GM23338 (cell line): ENCODE results near the gene FBLIM1. TPM values are rescaled to one million over a fixed set of nuclear protein-coding genes. Genes with fewer than 3 reads are reported as not detected.

Experiments
- ATAC-seq: fragments of 200-7000 bp; cut with Tn5 transposase; 3 replicates; pipeline ENCODE4 v1.9.1; 2020
- DNase-seq: peaks from one replicate; pipeline ENCODE4 v3.0.0-alpha.2; 2015; ENCODE audit warnings: low spot score
- H2AFZ ChIP-seq: fragments of 200-600 bp; sonication (generic); 2 replicates; pipeline ENCODE4 v1.8.0; 2016; ENCODE audit warnings: antibody characterized with exemption, mild to moderate bottlenecking, moderate library complexity
- H3F3A ChIP-seq: fragments of 200-600 bp; sonication (generic); replicated peaks from 2 replicates; pipeline ENCODE4 v1.8.0; 2017; ENCODE audit warnings: antibody characterized with exemption, mixed run types, low read depth
- H3K27ac ChIP-seq: fragments of 200-600 bp; sonication (generic); 2 replicates; pipeline ENCODE4 v1.6.1; 2016; ENCODE audit warnings: low read depth
- H3K27me3 ChIP-seq: fragments of 200-600 bp; sonication (generic); 2 replicates; pipeline ENCODE4 v1.8.0; 2016; ENCODE audit warnings: mild to moderate bottlenecking, mixed run types, moderate library complexity; ENCODE audit not compliant: insufficient read depth
- H3K36me3 ChIP-seq: fragments of 200-600 bp; sonication (generic); 2 replicates; pipeline ENCODE4 v1.8.0; 2016; ENCODE audit warnings: mild to moderate bottlenecking; ENCODE audit not compliant: insufficient read depth
- H3K4me1 ChIP-seq: fragments of 200-600 bp; sonication (generic); 2 replicates; pipeline ENCODE4 v1.8.0; 2016; ENCODE audit warnings: mild to moderate bottlenecking, moderate library complexity; ENCODE audit not compliant: insufficient read depth
- H3K4me2 ChIP-seq: fragments of 200-600 bp; sonication (generic); 2 replicates; pipeline ENCODE4 v1.7.1; 2017; ENCODE audit warnings: mixed run types
- H3K4me3 ChIP-seq: fragments of 200-600 bp; sonication (generic); 2 replicates; pipeline ENCODE4 v1.6.1; 2016; ENCODE audit warnings: mixed run types
- H3K79me2 ChIP-seq: fragments of 200-600 bp; sonication (generic); replicated peaks from 2 replicates; pipeline ENCODE4 v1.8.0; 2017; ENCODE audit warnings: mild to moderate bottlenecking; ENCODE audit not compliant: insufficient read depth
- H3K9me2 ChIP-seq: fragments of 200-600 bp; sonication (generic); 2 replicates; pipeline ENCODE4 v1.8.0; 2017; ENCODE audit not compliant: insufficient read depth
- H4K20me1 ChIP-seq: fragments of 200-600 bp; sonication (generic); replicated peaks from 2 replicates; pipeline ENCODE4 v1.8.0; 2017; ENCODE audit warnings: mild to moderate bottlenecking; ENCODE audit not compliant: insufficient read depth
- H3K27ac Mint-ChIP-seq: 2 replicates; pipeline ENCODE4 v1.8.0; 2020; ENCODE audit warnings: inconsistent platforms, mild to moderate bottlenecking, moderate library complexity, mixed read lengths
- H3K27me3 Mint-ChIP-seq: 3 replicates; pipeline ENCODE4 v1.8.0; 2022; ENCODE audit warnings: low read depth, mild to moderate bottlenecking, moderate library complexity, mixed read lengths, inconsistent platforms; ENCODE audit not compliant: insufficient read depth, poor library complexity
- H3K36me3 Mint-ChIP-seq: 3 replicates; pipeline ENCODE4 v1.8.0; 2021; ENCODE audit warnings: low read depth, mild to moderate bottlenecking, inconsistent platforms, moderate library complexity, mixed read lengths
- H3K4me1 Mint-ChIP-seq: 3 replicates; pipeline ENCODE4 v1.8.0; 2020; ENCODE audit warnings: mild to moderate bottlenecking, inconsistent platforms, mixed read lengths
- H3K4me3 Mint-ChIP-seq: 3 replicates; pipeline ENCODE4 v1.8.0; 2021; ENCODE audit warnings: moderate library complexity, mild to moderate bottlenecking, inconsistent platforms, mixed read lengths
- H3K9me3 Mint-ChIP-seq: 3 replicates; pipeline ENCODE4 v1.8.0; 2020; ENCODE audit warnings: moderate library complexity, mild to moderate bottlenecking, inconsistent platforms, mixed read lengths
- CREB1 ChIP-seq: fragments of 250-450 bp; sonication (Bioruptor Pico); IDR thresholded peaks from 2 replicates; pipeline ENCODE4 v1.5.0; 2020; ENCODE audit warnings: low read depth, mild to moderate bottlenecking, moderate library complexity
- EZH2 ChIP-seq: fragments of 200-600 bp; sonication (generic); IDR thresholded peaks from one replicate; pipeline ENCODE4 v1.8.0; 2017; ENCODE audit warnings: antibody characterized with exemption, mild to moderate bottlenecking, low read depth; ENCODE audit not compliant: unreplicated experiment
- EZH2phosphoT487 ChIP-seq: fragments of 200-600 bp; sonication (generic); IDR thresholded peaks from one replicate; pipeline ENCODE4 v1.8.1; 2018; ENCODE audit warnings: antibody characterized with exemption; ENCODE audit not compliant: unreplicated experiment
- JUNB ChIP-seq: IDR thresholded peaks from one replicate; pipeline ENCODE4 v1.6.1; 2016; ENCODE audit warnings: antibody characterized with exemption; ENCODE audit not compliant: unreplicated experiment
- NANOG ChIP-seq: IDR thresholded peaks from 2 replicates; pipeline ENCODE4 v1.6.1; 2016; ENCODE audit warnings: antibody characterized with exemption, borderline replicate concordance
- POLR2AphosphoS5 ChIP-seq: IDR thresholded peaks from 2 replicates; pipeline ENCODE4 v1.6.1; 2016; ENCODE audit warnings: antibody characterized with exemption, low read depth
- STAT1 ChIP-seq: IDR thresholded peaks from one replicate; pipeline ENCODE4 v1.6.1; 2016; ENCODE audit warnings: antibody characterized with exemption; ENCODE audit not compliant: unreplicated experiment
- ZNF114 ChIP-seq: fragments of 250-450 bp; sonication (Bioruptor Pico); IDR thresholded peaks from 2 replicates; pipeline ENCODE4 v1.5.0; 2020; ENCODE audit warnings: mild to moderate bottlenecking, moderate library complexity
- ZNF331 ChIP-seq: fragments of 250-450 bp; sonication (Bioruptor Pico); IDR thresholded peaks from 2 replicates; pipeline ENCODE4 v1.5.0; 2020; ENCODE audit warnings: low read depth, mild to moderate bottlenecking, moderate library complexity
- polyA plus RNA-seq: library from polyadenylated mRNA; unstranded; fragments of >200 nt; fragmentation: Nextera tagmentation; extraction: Ambion mirVana; gene quantifications from 2 replicates; pipeline ENCODE4 v1.2.1, GENCODE V29; 2016
- total RNA-seq: library from RNA; depleted of rRNA; stranded (reverse); fragments of >200 nt; shearing (Covaris generic); gene quantifications from 2 replicates; pipeline ENCODE4 v1.2.3, GENCODE V29; 2014
- TF ChIP-seq, protein P1 (sequence below), 2 experiments: fragments of 200-600 bp in 1 of 2; sonication (generic) in 1 of 2; conservative IDR thresholded peaks; 2 replicates each; pipeline versions ENCODE4 v1.5.1 to v1.6.1; 2016 to 2017; ENCODE audit warnings: antibody characterized with exemption in 2 of 2, low read depth in 2 of 2, mild to moderate bottlenecking in 2 of 2, moderate library complexity in 1 of 2
- TF ChIP-seq, protein P2 (sequence below): IDR thresholded peaks from one replicate; pipeline ENCODE4 v1.6.1; 2018; ENCODE audit warnings: antibody characterized with exemption; ENCODE audit not compliant: unreplicated experiment
- TF ChIP-seq, protein P3 (sequence below): IDR thresholded peaks from 2 replicates; pipeline ENCODE4 v1.6.1; 2016; ENCODE audit warnings: antibody characterized with exemption
- TF ChIP-seq, protein P4 (sequence below): fragments of 250-450 bp; sonication (Bioruptor Pico); IDR thresholded peaks from 2 replicates; pipeline ENCODE4 v1.5.0; 2020; ENCODE audit warnings: mild to moderate bottlenecking, moderate library complexity

The FBLIM1 gene
- total and polyA plus RNA-seq, 2 experiments from 2014 or later: 41.7 to 81.7 TPM

DNA sequence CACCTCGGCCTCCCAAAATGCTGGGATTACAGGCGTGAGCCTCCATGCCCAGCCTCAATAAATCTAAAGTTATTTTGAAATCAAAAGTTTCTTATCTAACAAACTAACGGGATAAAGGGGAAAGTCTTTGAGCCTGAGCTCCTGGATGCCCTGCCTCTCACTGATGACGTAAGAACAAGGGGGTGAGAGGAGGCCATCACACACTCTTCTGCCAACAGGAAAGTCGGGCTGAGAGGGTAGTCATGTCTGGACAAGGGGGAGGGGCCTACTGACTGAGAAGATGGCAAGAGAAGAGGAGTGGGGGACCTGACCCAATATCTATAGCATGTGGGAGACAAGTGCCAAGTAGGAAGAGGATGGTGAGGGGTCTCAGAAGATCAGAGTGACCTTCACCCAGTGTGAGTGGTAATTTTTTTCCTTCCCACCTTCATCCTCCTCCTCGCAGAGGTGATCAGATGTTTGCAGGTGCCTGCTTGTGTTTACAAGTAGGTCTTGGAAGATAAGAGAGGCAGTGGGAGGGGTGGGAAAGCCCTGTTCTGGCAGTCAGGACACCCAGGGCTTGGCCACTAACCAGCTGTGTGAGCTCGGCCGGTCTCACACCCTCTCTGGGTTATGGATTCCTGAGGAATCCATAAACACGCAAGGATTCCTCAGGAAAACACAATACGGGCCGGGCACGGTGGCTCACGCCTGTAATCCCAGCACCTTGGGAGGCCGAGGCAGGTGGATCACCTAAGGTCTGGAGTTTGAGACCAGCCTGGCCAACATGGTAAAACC lies 39.2 kb downstream of the FBLIM1 start:
- Histone ChIP-seq H3K27me3 (no peaks in the 10 kb centered on the region), H3F3A (0 out of 2 replicates have a peak, but pooled peaks cover 2% of the 10 kb centered on the region), H3K4me3 (no peak overlapping the region), H3K27ac (no peak overlapping the region), H3K9me2 (no peaks in the 10 kb centered on the region), H3K4me1 (peaks cover 15% of the 10 kb centered on the region; the same call in 1 of the 2 replicates), H4K20me1 (no peaks in the 10 kb centered on the region), H3K36me3 (no peaks in the 10 kb centered on the region), H3K4me2 (no peak overlapping the region), H3K79me2 (no peaks in the 10 kb centered on the region), H2AFZ (no peak overlapping the region)
- Mint-ChIP-seq H3K4me3 (no peak overlapping the region), H3K9me3 (no peaks in the 10 kb centered on the region; the same call in 2 of the 3 replicates), H3K27ac (no peak overlapping the region), H3K4me1 (peaks cover 23% of the 10 kb centered on the region), H3K27me3 (peaks cover 7% of the 10 kb centered on the region), H3K36me3 (no peaks in the 10 kb centered on the region)
- TF ChIP-seq ZNF114 (no peak), EZH2 (no peak), JUNB (no peak), STAT1 (no peak), NANOG (no peak), ZNF331 (CRISPR knock-in tag) (no peak), POLR2AphosphoS5 (no peak), CREB1 (CRISPR knock-in tag) (no peak), EZH2phosphoT487 (no peak)
- TF ChIP-seq, protein P1, sequence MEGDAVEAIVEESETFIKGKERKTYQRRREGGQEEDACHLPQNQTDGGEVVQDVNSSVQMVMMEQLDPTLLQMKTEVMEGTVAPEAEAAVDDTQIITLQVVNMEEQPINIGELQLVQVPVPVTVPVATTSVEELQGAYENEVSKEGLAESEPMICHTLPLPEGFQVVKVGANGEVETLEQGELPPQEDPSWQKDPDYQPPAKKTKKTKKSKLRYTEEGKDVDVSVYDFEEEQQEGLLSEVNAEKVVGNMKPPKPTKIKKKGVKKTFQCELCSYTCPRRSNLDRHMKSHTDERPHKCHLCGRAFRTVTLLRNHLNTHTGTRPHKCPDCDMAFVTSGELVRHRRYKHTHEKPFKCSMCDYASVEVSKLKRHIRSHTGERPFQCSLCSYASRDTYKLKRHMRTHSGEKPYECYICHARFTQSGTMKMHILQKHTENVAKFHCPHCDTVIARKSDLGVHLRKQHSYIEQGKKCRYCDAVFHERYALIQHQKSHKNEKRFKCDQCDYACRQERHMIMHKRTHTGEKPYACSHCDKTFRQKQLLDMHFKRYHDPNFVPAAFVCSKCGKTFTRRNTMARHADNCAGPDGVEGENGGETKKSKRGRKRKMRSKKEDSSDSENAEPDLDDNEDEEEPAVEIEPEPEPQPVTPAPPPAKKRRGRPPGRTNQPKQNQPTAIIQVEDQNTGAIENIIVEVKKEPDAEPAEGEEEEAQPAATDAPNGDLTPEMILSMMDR (conservative IDR thresholded peaks at IDR 0.05; ENCODE audit: low read depth in 2 of 2): no peak
- TF ChIP-seq, protein P2, sequence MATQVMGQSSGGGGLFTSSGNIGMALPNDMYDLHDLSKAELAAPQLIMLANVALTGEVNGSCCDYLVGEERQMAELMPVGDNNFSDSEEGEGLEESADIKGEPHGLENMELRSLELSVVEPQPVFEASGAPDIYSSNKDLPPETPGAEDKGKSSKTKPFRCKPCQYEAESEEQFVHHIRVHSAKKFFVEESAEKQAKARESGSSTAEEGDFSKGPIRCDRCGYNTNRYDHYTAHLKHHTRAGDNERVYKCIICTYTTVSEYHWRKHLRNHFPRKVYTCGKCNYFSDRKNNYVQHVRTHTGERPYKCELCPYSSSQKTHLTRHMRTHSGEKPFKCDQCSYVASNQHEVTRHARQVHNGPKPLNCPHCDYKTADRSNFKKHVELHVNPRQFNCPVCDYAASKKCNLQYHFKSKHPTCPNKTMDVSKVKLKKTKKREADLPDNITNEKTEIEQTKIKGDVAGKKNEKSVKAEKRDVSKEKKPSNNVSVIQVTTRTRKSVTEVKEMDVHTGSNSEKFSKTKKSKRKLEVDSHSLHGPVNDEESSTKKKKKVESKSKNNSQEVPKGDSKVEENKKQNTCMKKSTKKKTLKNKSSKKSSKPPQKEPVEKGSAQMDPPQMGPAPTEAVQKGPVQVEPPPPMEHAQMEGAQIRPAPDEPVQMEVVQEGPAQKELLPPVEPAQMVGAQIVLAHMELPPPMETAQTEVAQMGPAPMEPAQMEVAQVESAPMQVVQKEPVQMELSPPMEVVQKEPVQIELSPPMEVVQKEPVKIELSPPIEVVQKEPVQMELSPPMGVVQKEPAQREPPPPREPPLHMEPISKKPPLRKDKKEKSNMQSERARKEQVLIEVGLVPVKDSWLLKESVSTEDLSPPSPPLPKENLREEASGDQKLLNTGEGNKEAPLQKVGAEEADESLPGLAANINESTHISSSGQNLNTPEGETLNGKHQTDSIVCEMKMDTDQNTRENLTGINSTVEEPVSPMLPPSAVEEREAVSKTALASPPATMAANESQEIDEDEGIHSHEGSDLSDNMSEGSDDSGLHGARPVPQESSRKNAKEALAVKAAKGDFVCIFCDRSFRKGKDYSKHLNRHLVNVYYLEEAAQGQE: no peak
- TF ChIP-seq, protein P3, sequence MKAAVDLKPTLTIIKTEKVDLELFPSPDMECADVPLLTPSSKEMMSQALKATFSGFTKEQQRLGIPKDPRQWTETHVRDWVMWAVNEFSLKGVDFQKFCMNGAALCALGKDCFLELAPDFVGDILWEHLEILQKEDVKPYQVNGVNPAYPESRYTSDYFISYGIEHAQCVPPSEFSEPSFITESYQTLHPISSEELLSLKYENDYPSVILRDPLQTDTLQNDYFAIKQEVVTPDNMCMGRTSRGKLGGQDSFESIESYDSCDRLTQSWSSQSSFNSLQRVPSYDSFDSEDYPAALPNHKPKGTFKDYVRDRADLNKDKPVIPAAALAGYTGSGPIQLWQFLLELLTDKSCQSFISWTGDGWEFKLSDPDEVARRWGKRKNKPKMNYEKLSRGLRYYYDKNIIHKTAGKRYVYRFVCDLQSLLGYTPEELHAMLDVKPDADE: no peak
- TF ChIP-seq, protein P4, sequence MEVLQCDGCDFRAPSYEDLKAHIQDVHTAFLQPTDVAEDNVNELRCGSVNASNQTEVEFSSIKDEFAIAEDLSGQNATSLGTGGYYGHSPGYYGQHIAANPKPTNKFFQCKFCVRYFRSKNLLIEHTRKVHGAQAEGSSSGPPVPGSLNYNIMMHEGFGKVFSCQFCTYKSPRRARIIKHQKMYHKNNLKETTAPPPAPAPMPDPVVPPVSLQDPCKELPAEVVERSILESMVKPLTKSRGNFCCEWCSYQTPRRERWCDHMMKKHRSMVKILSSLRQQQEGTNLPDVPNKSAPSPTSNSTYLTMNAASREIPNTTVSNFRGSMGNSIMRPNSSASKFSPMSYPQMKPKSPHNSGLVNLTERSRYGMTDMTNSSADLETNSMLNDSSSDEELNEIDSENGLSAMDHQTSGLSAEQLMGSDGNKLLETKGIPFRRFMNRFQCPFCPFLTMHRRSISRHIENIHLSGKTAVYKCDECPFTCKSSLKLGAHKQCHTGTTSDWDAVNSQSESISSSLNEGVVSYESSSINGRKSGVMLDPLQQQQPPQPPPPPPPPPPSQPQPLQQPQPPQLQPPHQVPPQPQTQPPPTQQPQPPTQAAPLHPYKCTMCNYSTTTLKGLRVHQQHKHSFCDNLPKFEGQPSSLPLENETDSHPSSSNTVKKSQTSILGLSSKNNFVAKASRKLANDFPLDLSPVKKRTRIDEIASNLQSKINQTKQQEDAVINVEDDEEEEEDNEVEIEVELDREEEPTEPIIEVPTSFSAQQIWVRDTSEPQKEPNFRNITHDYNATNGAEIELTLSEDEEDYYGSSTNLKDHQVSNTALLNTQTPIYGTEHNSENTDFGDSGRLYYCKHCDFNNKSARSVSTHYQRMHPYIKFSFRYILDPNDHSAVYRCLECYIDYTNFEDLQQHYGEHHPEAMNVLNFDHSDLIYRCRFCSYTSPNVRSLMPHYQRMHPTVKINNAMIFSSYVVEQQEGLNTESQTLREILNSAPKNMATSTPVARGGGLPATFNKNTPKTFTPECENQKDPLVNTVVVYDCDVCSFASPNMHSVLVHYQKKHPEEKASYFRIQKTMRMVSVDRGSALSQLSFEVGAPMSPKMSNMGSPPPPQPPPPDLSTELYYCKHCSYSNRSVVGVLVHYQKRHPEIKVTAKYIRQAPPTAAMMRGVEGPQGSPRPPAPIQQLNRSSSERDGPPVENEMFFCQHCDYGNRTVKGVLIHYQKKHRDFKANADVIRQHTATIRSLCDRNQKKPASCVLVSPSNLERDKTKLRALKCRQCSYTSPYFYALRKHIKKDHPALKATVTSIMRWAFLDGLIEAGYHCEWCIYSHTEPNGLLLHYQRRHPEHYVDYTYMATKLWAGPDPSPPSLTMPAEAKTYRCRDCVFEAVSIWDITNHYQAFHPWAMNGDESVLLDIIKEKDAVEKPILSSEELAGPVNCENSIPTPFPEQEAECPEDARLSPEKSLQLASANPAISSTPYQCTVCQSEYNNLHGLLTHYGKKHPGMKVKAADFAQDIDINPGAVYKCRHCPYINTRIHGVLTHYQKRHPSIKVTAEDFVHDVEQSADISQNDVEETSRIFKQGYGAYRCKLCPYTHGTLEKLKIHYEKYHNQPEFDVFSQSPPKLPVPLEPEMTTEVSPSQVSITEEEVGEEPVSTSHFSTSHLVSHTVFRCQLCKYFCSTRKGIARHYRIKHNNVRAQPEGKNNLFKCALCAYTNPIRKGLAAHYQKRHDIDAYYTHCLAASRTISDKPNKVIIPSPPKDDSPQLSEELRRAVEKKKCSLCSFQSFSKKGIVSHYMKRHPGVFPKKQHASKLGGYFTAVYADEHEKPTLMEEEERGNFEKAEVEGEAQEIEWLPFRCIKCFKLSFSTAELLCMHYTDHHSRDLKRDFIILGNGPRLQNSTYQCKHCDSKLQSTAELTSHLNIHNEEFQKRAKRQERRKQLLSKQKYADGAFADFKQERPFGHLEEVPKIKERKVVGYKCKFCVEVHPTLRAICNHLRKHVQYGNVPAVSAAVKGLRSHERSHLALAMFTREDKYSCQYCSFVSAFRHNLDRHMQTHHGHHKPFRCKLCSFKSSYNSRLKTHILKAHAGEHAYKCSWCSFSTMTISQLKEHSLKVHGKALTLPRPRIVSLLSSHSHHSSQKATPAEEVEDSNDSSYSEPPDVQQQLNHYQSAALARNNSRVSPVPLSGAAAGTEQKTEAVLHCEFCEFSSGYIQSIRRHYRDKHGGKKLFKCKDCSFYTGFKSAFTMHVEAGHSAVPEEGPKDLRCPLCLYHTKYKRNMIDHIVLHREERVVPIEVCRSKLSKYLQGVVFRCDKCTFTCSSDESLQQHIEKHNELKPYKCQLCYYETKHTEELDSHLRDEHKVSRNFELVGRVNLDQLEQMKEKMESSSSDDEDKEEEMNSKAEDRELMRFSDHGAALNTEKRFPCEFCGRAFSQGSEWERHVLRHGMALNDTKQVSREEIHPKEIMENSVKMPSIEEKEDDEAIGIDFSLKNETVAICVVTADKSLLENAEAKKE (CRISPR knock-in tag): no peak
- DNase-seq (no peak), ATAC-seq (no peak)
